Esophagus muscularis mucosa (tissue), 4 donors: ENCODE measurements around the gene IFNGR1. TPM values are rescaled to one million over a fixed set of nuclear protein-coding genes. Genes with fewer than 3 reads are reported as not detected.
A peak's percentile ranks its signal among the peaks of the same experiment; 100 is the strongest.

Source experiments
- DNase-seq: peaks from one replicate; pipeline ENCODE4 v3.0.0-alpha.2; 2017; ENCODE audit errors: extremely low spot score
- H3K27ac ChIP-seq, 4 donors: fragments of 200-600 bp; sonication (generic); replicated peaks in 1 of 4; 1 replicate in 3 of 4; 2 replicates in 1 of 4; pipeline ENCODE4 v1.5.1; 2016 to 2019; ENCODE audit warnings: mild to moderate bottlenecking in 1 of 4
- H3K27me3 ChIP-seq, 4 donors: fragments of 200-600 bp; sonication (generic); one replicate each; pipeline versions ENCODE4 v1.5.1 to v1.6.0; 2016 to 2019
- H3K36me3 ChIP-seq, 4 donors: fragments of 200-600 bp; sonication (generic); one replicate each; pipeline ENCODE4 v1.5.1; 2016 to 2019
- H3K4me1 ChIP-seq, 4 donors: fragments of 200-600 bp; sonication (generic); one replicate each; pipeline ENCODE4 v1.5.1; 2016 to 2019
- H3K4me3 ChIP-seq, 4 donors: fragments of 200-600 bp; sonication (generic); 1 replicate in 2 of 4; 2 replicates in 2 of 4; pipeline ENCODE4 v1.5.1; 2016 to 2019; ENCODE audit warnings: mild to moderate bottlenecking in 4 of 4, moderate library complexity in 1 of 4
- H3K9me3 ChIP-seq, 4 donors: fragments of 200-600 bp; sonication (generic); 1 replicate in 3 of 4; 2 replicates in 1 of 4; pipeline ENCODE4 v1.5.1; 2016 to 2019
- CTCF ChIP-seq, 3 experiments: fragments of 200-600 bp in 2 of 3; fragments of 450-650 bp in 1 of 3; sonication (generic) in 2 of 3; IDR thresholded peaks; one replicate each; pipeline ENCODE4 v1.5.1; 2017 to 2019; ENCODE audit warnings: antibody characterized with exemption in 3 of 3, mild to moderate bottlenecking in 2 of 3, moderate library complexity in 1 of 3
- EP300 ChIP-seq: sonication (generic); formaldehyde crosslinking; IDR thresholded peaks from one replicate; pipeline ENCODE4 v1.6.1; 2017; ENCODE audit warnings: antibody characterized with exemption
- POLR2A ChIP-seq: fragments of 450-650 bp; IDR thresholded peaks from one replicate; pipeline ENCODE4 v1.6.1; 2017; ENCODE audit warnings: antibody characterized with exemption, moderate library complexity, mild to moderate bottlenecking, low read depth
- POLR2AphosphoS5 ChIP-seq, 2 donors: sonication (generic); formaldehyde crosslinking; IDR thresholded peaks; one replicate each; pipeline ENCODE4 v1.6.1; 2017; ENCODE audit warnings: antibody characterized with exemption in 2 of 2
- WGBS: methylation state at CpG from one replicate; pipeline ENCODE4 v1.1.5; 2018; 5-methylcytosine and 5-hydroxymethylcytosine counted together
- intact Hi-C: fragments of 100-400 bp; cut with DNase I; formaldehyde crosslinking; loops from one replicate; pipeline ENCODE4 v1.15.1; 2023
- total RNA-seq, 4 donors: library from RNA; depleted of rRNA; stranded (reverse); fragments of >200 nt; gene quantifications; one replicate each; pipeline versions ENCODE4 v1.1.0 to v1.2.1, GENCODE V29; 2016

IFNGR1 gene
- total RNA-seq, 4 donors from 2014 or later: 52.8 to 95.9 (median 62.9) TPM

GRCh38 chr6:137240168-137240567 is 21.0 kb upstream of the IFNGR1 start:
- intact Hi-C loops: no loop called here
- DNase-seq: peak; percentile 91
- no peak overlapping the region for H3K27ac ChIP-seq
- H3K4me1 ChIP-seq: peaks cover 5 to 26% (median 16%) of the 10 kb centered on the region in 4 donors
- no peaks in the 10 kb centered on the region for H3K9me3 ChIP-seq
- 47% methylated on average over 1 of the region's 1 CpG for WGBS
- no peak for TF ChIP-seq POLR2A
- TF ChIP-seq POLR2AphosphoS5 (IDR thresholded peaks at IDR 0.05): peak; percentile 32 to 36
- no peaks in the 10 kb centered on the region for H3K36me3 ChIP-seq
- no peaks in the 10 kb centered on the region for H3K27me3 ChIP-seq
- H3K4me3 ChIP-seq: no peak overlapping the region

DNA sequence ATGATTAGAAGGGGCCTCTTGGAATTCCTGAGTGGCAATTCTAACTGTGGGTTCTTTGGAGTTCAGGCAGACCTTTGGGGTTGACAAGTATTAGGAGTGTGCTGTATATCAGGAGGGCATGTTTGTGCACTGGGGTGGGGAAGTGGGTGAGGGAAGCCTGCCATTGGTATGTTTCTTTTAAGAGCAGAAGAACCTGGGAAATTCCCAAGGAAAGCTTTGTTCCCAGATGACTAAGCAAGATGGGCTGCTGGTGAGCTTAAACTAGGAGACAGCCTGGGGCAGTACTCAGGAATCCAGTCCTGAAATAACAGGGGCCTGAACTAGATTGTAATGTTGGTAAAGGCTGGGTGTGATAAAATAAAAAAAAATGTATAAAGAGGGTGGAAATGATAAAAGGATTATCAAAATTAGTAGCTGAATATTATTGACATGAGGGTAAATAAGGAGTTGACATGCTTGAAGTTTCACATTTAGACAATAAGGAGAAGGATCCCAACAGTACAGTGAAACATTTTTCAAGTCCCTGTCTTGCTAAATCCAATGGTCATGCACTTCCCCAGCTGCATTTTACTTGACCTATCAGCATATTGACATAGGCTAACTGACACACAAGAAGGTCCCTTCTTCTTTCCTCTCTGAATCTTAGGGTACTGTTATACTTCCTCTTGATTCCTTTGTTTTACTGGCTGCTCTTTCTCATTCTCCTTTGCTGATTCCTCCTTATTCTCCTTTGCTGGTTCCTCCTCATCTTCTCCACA is 18.4 kb upstream of the IFNGR1 start:
- H3K27ac ChIP-seq: peak overlapping the region in 3 of 4 donors; percentile 35 to 62 (median 44)
- no peaks in the 10 kb centered on the region for H3K9me3 ChIP-seq
- intact Hi-C loops: no loop called here
- DNase-seq: peak; percentile 53
- H3K27me3 ChIP-seq: no peaks in the 10 kb centered on the region
- peaks cover 26 to 37% (median 32%) of the 10 kb centered on the region in 4 donors for H3K4me1 ChIP-seq
- H3K4me3 ChIP-seq: no peak overlapping the region
- TF ChIP-seq POLR2A: no peak
- no peak for TF ChIP-seq CTCF (IDR thresholded peaks at IDR 0.05)
- no peak for TF ChIP-seq POLR2AphosphoS5 (IDR thresholded peaks at IDR 0.05)
- TF ChIP-seq EP300: no peak
- H3K36me3 ChIP-seq: no peaks in the 10 kb centered on the region

GRCh38 chr6:137236581-137237355 is 17.6 kb upstream of the IFNGR1 start:
- WGBS: 66% methylated on average over 5 of the region's 5 CpGs
- TF ChIP-seq POLR2AphosphoS5 (IDR thresholded peaks at IDR 0.05) (no peak), POLR2A (no peak), EP300 (no peak), CTCF (IDR thresholded peaks at IDR 0.05) (no peak)
- no peaks in the 10 kb centered on the region for H3K27me3 ChIP-seq
- H3K4me1 ChIP-seq: peaks cover 26 to 37% (median 31%) of the 10 kb centered on the region in 4 donors
- H3K27ac ChIP-seq: peak overlapping the region in 3 of 4 donors; percentile 35 to 62 (median 44)
- DNase-seq: no peak
- no peaks in the 10 kb centered on the region for H3K36me3 ChIP-seq
- intact Hi-C loops: no loop called here
- no peak overlapping the region for H3K4me3 ChIP-seq
- H3K9me3 ChIP-seq: no peaks in the 10 kb centered on the region

DNA sequence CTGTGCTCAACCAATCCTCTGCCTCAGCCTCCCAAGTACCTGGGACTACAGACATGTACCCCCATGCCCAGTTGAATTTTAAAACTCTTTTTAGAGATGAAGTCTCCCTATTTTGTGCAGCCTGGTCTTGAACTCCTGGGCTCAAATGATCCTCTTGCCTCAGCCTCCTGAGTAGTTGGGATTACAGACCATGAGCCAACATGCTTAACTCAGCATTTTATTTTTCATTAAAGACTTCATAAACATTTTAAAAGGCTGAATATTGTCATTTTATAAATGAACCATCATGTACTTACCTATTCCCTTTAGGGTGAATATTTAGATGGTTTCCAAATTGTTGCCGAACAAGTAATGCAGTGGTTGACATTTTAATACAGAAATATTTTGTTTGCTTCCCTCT is 16.5 kb upstream of the IFNGR1 start:
- TF ChIP-seq POLR2A (no peak), POLR2AphosphoS5 (IDR thresholded peaks at IDR 0.05) (no peak), CTCF (IDR thresholded peaks at IDR 0.05) (no peak), EP300 (no peak)
- Histone ChIP-seq H3K27me3 (no peaks in the 10 kb centered on the region), H3K27ac (no peak overlapping the region), H3K4me3 (no peak overlapping the region), H3K36me3 (no peaks in the 10 kb centered on the region), H3K4me1 (peaks cover 26 to 32% (median 28%) of the 10 kb centered on the region in 4 donors), H3K9me3 (no peaks in the 10 kb centered on the region)
- 94% methylated on average over 1 of the region's 1 CpG for WGBS
- no peak for DNase-seq
- intact Hi-C loops: no loop called here
